SK-N-SH (cell line): ENCODE data around the gene WDR27.

Experiments
- CHD2 ChIP-seq: fragments of 150-350 bp; IDR thresholded peaks from 2 replicates; pipeline ENCODE4 v1.6.1; 2018; ENCODE audit warnings: low read length; ENCODE audit not compliant: partially characterized antibody
- EP300 ChIP-seq, 2 experiments: IDR thresholded peaks; 2 replicates each; pipeline versions ENCODE4 v1.4.0 to v1.6.1; 2012; ENCODE audit warnings: borderline replicate concordance in 1 of 2, low read depth in 1 of 2, low read length in 1 of 2
- FOXJ3 ChIP-seq: sonication (generic); formaldehyde crosslinking; IDR thresholded peaks from 2 replicates; pipeline ENCODE4 v1.5.1; 2020; ENCODE audit warnings: mild to moderate bottlenecking, missing genetic modification reagents
- GATA2 ChIP-seq: sonication (generic); formaldehyde crosslinking; IDR thresholded peaks from 2 replicates; pipeline ENCODE4 v1.5.0; 2020; ENCODE audit warnings: mild to moderate bottlenecking, missing genetic modification reagents
- JUND ChIP-seq: IDR thresholded peaks from 2 replicates; pipeline ENCODE4 v1.4.0; 2012
- MEF2A ChIP-seq: IDR thresholded peaks from 2 replicates; pipeline ENCODE4 v1.4.0; 2012; ENCODE audit warnings: low read depth, borderline replicate concordance
- RXRA ChIP-seq: IDR thresholded peaks from 2 replicates; pipeline ENCODE4 v1.4.0; 2012; ENCODE audit warnings: low read depth, mild to moderate bottlenecking, borderline replicate concordance
- SMC3 ChIP-seq: IDR thresholded peaks from 2 replicates; pipeline ENCODE4 v1.6.1; 2012; ENCODE audit warnings: low read depth, low read length, improper control_type of control experiment
- TF ChIP-seq, protein P1 (sequence below): fragments of 200-600 bp; sonication (generic); IDR thresholded peaks from 2 replicates; pipeline ENCODE4 v1.6.1; 2017; ENCODE audit warnings: antibody characterized with exemption, mild to moderate bottlenecking, moderate library complexity
- TF ChIP-seq, protein P2 (sequence below): IDR thresholded peaks from 2 replicates; pipeline ENCODE4 v1.6.1; 2012; ENCODE audit warnings: mild to moderate bottlenecking, low read depth, low read length, moderate library complexity

DNA sequence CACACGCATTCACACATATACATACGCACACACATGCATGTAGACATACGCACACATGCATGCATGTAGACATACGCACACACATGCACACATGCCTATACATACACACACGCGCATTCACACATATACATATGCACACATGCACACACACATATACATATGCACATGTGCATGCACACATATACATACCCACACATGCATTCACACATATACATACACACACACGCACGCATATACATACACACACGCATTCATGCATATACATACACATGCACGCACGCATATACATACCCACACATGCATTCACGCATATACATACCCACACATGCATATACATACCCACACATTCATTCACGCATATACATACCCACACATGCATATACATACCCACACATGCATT, 80.5 kb downstream of the WDR27 start:
- TF ChIP-seq RXRA (no peak), JUND (no peak), SMC3 (no peak), CHD2 (no peak), MEF2A (no peak), GATA2 (CRISPR knock-in tag) (no peak), FOXJ3 (CRISPR knock-in tag) (no peak), EP300 (IDR thresholded peaks at IDR 0.05; ENCODE audit: borderline replicate concordance in 1 of 2, low read depth in 1 of 2, low read length in 1 of 2) (no peak)
- TF ChIP-seq, protein P1, sequence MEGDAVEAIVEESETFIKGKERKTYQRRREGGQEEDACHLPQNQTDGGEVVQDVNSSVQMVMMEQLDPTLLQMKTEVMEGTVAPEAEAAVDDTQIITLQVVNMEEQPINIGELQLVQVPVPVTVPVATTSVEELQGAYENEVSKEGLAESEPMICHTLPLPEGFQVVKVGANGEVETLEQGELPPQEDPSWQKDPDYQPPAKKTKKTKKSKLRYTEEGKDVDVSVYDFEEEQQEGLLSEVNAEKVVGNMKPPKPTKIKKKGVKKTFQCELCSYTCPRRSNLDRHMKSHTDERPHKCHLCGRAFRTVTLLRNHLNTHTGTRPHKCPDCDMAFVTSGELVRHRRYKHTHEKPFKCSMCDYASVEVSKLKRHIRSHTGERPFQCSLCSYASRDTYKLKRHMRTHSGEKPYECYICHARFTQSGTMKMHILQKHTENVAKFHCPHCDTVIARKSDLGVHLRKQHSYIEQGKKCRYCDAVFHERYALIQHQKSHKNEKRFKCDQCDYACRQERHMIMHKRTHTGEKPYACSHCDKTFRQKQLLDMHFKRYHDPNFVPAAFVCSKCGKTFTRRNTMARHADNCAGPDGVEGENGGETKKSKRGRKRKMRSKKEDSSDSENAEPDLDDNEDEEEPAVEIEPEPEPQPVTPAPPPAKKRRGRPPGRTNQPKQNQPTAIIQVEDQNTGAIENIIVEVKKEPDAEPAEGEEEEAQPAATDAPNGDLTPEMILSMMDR = no peak
- TF ChIP-seq, protein P2, sequence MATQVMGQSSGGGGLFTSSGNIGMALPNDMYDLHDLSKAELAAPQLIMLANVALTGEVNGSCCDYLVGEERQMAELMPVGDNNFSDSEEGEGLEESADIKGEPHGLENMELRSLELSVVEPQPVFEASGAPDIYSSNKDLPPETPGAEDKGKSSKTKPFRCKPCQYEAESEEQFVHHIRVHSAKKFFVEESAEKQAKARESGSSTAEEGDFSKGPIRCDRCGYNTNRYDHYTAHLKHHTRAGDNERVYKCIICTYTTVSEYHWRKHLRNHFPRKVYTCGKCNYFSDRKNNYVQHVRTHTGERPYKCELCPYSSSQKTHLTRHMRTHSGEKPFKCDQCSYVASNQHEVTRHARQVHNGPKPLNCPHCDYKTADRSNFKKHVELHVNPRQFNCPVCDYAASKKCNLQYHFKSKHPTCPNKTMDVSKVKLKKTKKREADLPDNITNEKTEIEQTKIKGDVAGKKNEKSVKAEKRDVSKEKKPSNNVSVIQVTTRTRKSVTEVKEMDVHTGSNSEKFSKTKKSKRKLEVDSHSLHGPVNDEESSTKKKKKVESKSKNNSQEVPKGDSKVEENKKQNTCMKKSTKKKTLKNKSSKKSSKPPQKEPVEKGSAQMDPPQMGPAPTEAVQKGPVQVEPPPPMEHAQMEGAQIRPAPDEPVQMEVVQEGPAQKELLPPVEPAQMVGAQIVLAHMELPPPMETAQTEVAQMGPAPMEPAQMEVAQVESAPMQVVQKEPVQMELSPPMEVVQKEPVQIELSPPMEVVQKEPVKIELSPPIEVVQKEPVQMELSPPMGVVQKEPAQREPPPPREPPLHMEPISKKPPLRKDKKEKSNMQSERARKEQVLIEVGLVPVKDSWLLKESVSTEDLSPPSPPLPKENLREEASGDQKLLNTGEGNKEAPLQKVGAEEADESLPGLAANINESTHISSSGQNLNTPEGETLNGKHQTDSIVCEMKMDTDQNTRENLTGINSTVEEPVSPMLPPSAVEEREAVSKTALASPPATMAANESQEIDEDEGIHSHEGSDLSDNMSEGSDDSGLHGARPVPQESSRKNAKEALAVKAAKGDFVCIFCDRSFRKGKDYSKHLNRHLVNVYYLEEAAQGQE = no peak
